ENCODE data around the gene LENG1.

Gene LENG1

GRCh38 chr19:54162241-54162805, 2.8 kb upstream of the LENG1 start:
- DNase-seq, result no peak

- DNase-seq, result no peak
These were observed 1.3 kb upstream of the LENG1 start for GRCh38 chr19:54160854-54161253.

- peak; percentile 63 for DNase-seq
These were observed 776 bp upstream of the LENG1 start for GRCh38 chr19:54160182-54160811.

GRCh38 chr19:54158812-54159351, 639 bp downstream of the LENG1 start:
- no peak for DNase-seq

- no peak for DNase-seq
These were observed 2.6 kb downstream of the LENG1 start for GRCh38 chr19:54156953-54157352.

GRCh38 chr19:54156490-54156889, 3.0 kb downstream of the LENG1 start:
- DNase-seq, result no peak

GRCh38 chr19:54155694-54156093, 3.8 kb downstream of the LENG1 start:
- no peak for DNase-seq

GRCh38 chr19:54154603-54155345, 4.7 kb downstream of the LENG1 start:
- no peak for DNase-seq

- DNase-seq, result no peak
These were observed 5.7 kb downstream of the LENG1 start for GRCh38 chr19:54153731-54154326.

GRCh38 chr19:54152878-54153524, 6.5 kb downstream of the LENG1 start:
- DNase-seq, result no peak

- DNase-seq, result no peak
These were observed 7.3 kb downstream of the LENG1 start for GRCh38 chr19:54152267-54152666.

GRCh38 chr19:54151362-54152035, 8.0 kb downstream of the LENG1 start:
- DNase-seq, result no peak

- DNase-seq, result no peak
These were observed 10.3 kb downstream of the LENG1 start for GRCh38 chr19:54149021-54149812.

GRCh38 chr19:54148158-54148557, 11.4 kb downstream of the LENG1 start:
- DNase-seq, result no peak

GRCh38 chr19:54147676-54148075, 11.8 kb downstream of the LENG1 start:
- DNase-seq, result no peak

- no peak for DNase-seq
These were observed 13.9 kb downstream of the LENG1 start for GRCh38 chr19:54145541-54146158.

GRCh38 chr19:54142166-54142780, 17.2 kb downstream of the LENG1 start:
- no peak for DNase-seq

GRCh38 chr19:54141356-54141755, 18.2 kb downstream of the LENG1 start:
- DNase-seq, result no peak

GRCh38 chr19:54138489-54139256, 20.8 kb downstream of the LENG1 start:
- DNase-seq, result peak; percentile 18
